K562 (cell line): ENCODE results near the gene GREB1. TPM values are rescaled to one million over a fixed set of nuclear protein-coding genes. Genes with fewer than 3 reads are reported as not detected.
A peak's percentile ranks its signal among the peaks of the same experiment; 100 is the strongest.

ENCODE experiments used
- ATAC-seq: fragments of 200-7000 bp; cut with Tn5 transposase; 3 replicates; pipeline ENCODE4 v1.9.1; 2020; ENCODE audit warnings: moderate library complexity
- BruUV-seq: library from RNA; stranded (reverse); fragments of 400-500 nt; replicated peaks from 2 replicates; lab custom pipeline; 2021; lab: Mats Ljungman, UMichigan
- CTCF ChIA-PET: fragments of 300-600 bp; formaldehyde crosslinking; extraction: SDS; loops from one replicate; lab custom pipeline; 2021; ENCODE audit warnings: low intra/inter-chr PET ratio; lab: Yijun Ruan, JAX
- POLR2A ChIA-PET: fragments of 300-600, 350-650 bp; sonication (Branson Sonifier 250); formaldehyde crosslinking; extraction: SDS; loops from one replicate; lab custom pipeline; 2021; ENCODE audit warnings: antibody characterized with exemption, inconsistent platforms; lab: Yijun Ruan, JAX
- DNase-seq, 4 experiments: peaks; one replicate each; pipeline versions ENCODE4 v3.0.0 to v3.0.0-alpha.2; 2011 to 2018; ENCODE audit warnings: low spot score in 3 of 4, mixed read lengths in 3 of 4; ENCODE audit errors: extremely low read depth in 1 of 4
- FAIRE-seq: peaks from 2 replicates; lab custom pipeline; 2011; peaks lifted over from hg19 to GRCh38; lab: Jason Lieb, UNC
- H2AFZ ChIP-seq: 2 replicates; pipeline ENCODE4 v1.6.0; 2011; ENCODE audit warnings: low read depth, low read length, control low read depth, inconsistent platforms
- H3K27ac ChIP-seq: fragments of 200-600 bp; 3 replicates; pipeline ENCODE4 v1.8.0; 2011; ENCODE audit warnings: low read depth, mild to moderate bottlenecking, control low read depth, inconsistent platforms, low read length, moderate library complexity, mixed read lengths; ENCODE audit errors: extremely low read depth
- H3K27me3 ChIP-seq, 2 experiments: fragments of 300-600 bp in 1 of 2; 2 replicates in 1 of 2; 3 replicates in 1 of 2; pipeline versions ENCODE4 v1.6.0 to v1.8.0; 2011; ENCODE audit warnings: inconsistent platforms in 2 of 2, low read length in 2 of 2, mild to moderate bottlenecking in 1 of 2, mixed read lengths in 1 of 2, moderate library complexity in 1 of 2; ENCODE audit not compliant: control insufficient read depth in 2 of 2, insufficient read depth in 2 of 2
- H3K36me3 ChIP-seq: fragments of 300-600 bp; 3 replicates; pipeline ENCODE4 v1.8.0; 2011; ENCODE audit warnings: mild to moderate bottlenecking, low read length, inconsistent platforms; ENCODE audit not compliant: control insufficient read depth, insufficient read depth
- H3K4me1 ChIP-seq, 2 experiments: fragments of 200-600 bp in 1 of 2; replicated peaks in 1 of 2; 2 replicates in 1 of 2; 3 replicates in 1 of 2; pipeline versions ENCODE4 v1.5.1 to v1.8.0; 2011; ENCODE audit warnings: inconsistent platforms in 2 of 2, low read length in 2 of 2, mild to moderate bottlenecking in 1 of 2, mixed read lengths in 1 of 2, moderate library complexity in 1 of 2; ENCODE audit not compliant: control insufficient read depth in 2 of 2, insufficient read depth in 2 of 2
- H3K4me2 ChIP-seq: 2 replicates; pipeline ENCODE4 v1.6.1; 2011; ENCODE audit warnings: low read length, control low read depth, inconsistent platforms, mixed read lengths; ENCODE audit not compliant: insufficient read depth
- H3K4me3 ChIP-seq: fragments of 200-600 bp; sonication (generic), shearing (Covaris generic); 2 replicates; pipeline ENCODE4 v1.5.1; 2016; ENCODE audit warnings: control low read depth, inconsistent platforms
- H3K79me2 ChIP-seq: fragments of 200-600 bp; 3 replicates; pipeline ENCODE4 v1.8.0; 2011; ENCODE audit warnings: low read length, inconsistent platforms; ENCODE audit not compliant: control insufficient read depth, insufficient read depth
- H3K9ac ChIP-seq, 2 experiments: 2 replicates each; pipeline versions ENCODE4 v1.6.0 to v1.6.1; 2011; ENCODE audit warnings: low read depth in 2 of 2, low read length in 2 of 2, control low read depth in 1 of 2, inconsistent platforms in 1 of 2, mild to moderate bottlenecking in 1 of 2, mixed read lengths in 1 of 2; ENCODE audit not compliant: insufficient read depth in 1 of 2
- H3K9me1 ChIP-seq: one replicate; pipeline ENCODE4 v1.6.0; 2011; ENCODE audit warnings: inconsistent platforms, mild to moderate bottlenecking, low read length, moderate library complexity; ENCODE audit not compliant: control insufficient read depth, insufficient read depth
- H3K9me3 ChIP-seq: replicated peaks from 2 replicates; pipeline ENCODE4 v1.5.1; 2011; ENCODE audit warnings: low read depth, low read length, inconsistent platforms; ENCODE audit not compliant: control insufficient read depth, insufficient read depth
- H4K20me1 ChIP-seq: replicated peaks from 2 replicates; pipeline ENCODE4 v1.6.1; 2011; ENCODE audit warnings: low read length, inconsistent platforms, mixed read lengths; ENCODE audit not compliant: control insufficient read depth, insufficient read depth
- CCNT2 ChIP-seq: IDR thresholded peaks from 2 replicates; pipeline ENCODE4 v1.6.1; 2011; ENCODE audit warnings: borderline replicate concordance, low read depth, mild to moderate bottlenecking, moderate library complexity, mixed read lengths, low read length; ENCODE audit not compliant: insufficient read length; ENCODE audit errors: extremely low read depth
- CHD2 ChIP-seq: IDR thresholded peaks from 2 replicates; pipeline ENCODE4 v1.6.1; 2011; ENCODE audit warnings: low read depth, low read length
- MAZ ChIP-seq, 2 experiments: fragments of 450-650 bp in 1 of 2; sonication (generic) in 1 of 2; formaldehyde crosslinking; IDR thresholded peaks in 1 of 2; conservative IDR thresholded peaks in 1 of 2; 2 replicates each; pipeline versions ENCODE4 v1.4.0 to v1.5.0; 2020; ENCODE audit warnings: mild to moderate bottlenecking in 1 of 2, missing genetic modification reagents in 1 of 2
- NRF1 ChIP-seq, 2 experiments: fragments of 450-650 bp; IDR thresholded peaks in 1 of 2; conservative IDR thresholded peaks in 1 of 2; 2 replicates each; pipeline ENCODE4 v1.6.1; 2014; ENCODE audit warnings: mild to moderate bottlenecking in 2 of 2
- SMAD4 ChIP-seq: fragments of 250-450 bp; sonication (Bioruptor Pico); conservative IDR thresholded peaks from 2 replicates; pipeline ENCODE4 v1.8.0; 2021; ENCODE audit warnings: inconsistent platforms, mild to moderate bottlenecking, moderate library complexity
- ZNF41 ChIP-seq: fragments of 250-450 bp; sonication (Bioruptor Pico); conservative IDR thresholded peaks from 2 replicates; pipeline ENCODE4 v1.4.0; 2020; ENCODE audit warnings: mild to moderate bottlenecking
- ZNF431 ChIP-seq: sonication (generic); formaldehyde crosslinking; IDR thresholded peaks from 2 replicates; pipeline ENCODE4 v1.8.0; 2022; ENCODE audit warnings: mild to moderate bottlenecking, missing genetic modification reagents
- WGBS: fragments of 100-300 bp; shearing (Covaris generic); methylation state at CpG from one replicate; pipeline ENCODE4 v1.1.6; 2016; ENCODE audit warnings: low coverage, mixed read lengths; ENCODE audit not compliant: insufficient coverage; ENCODE audit errors: missing lambda C conversion rate; 5-methylcytosine and 5-hydroxymethylcytosine counted together
- in situ Hi-C: fragments of 300-500 bp; cut with MboI; formaldehyde crosslinking; loops from 4 replicates; pipeline ENCODE4 v1.15.0; 2018; ENCODE audit warnings: inconsistent platforms, mixed read lengths
- intact Hi-C: fragments of 100-400 bp; cut with micrococcal nuclease; formaldehyde crosslinking; loops from 2 replicates; pipeline ENCODE4 v1.14.2; 2022
- polyA plus RNA-seq, 8 experiments: library from polyadenylated mRNA; depleted of rRNA in 4 of 8; stranded (reverse) in 5 of 8; unstranded in 3 of 8; fragments of >200 nt; fragmentation: Nextera tagmentation in 2 of 8; fragmentation: Illumina TruSeq in 1 of 8; extraction: Ambion mirVana in 2 of 8; extraction: Trizol in 1 of 8; gene quantifications; 2 replicates each; pipeline versions ENCODE4 v1.2.1 to v1.2.3, GENCODE V29; 2011 to 2014; ENCODE audit warnings: inconsistent platforms in 1 of 8, missing spikeins in 1 of 8
- total RNA-seq, 7 experiments: library from RNA; depleted of rRNA in 6 of 7; stranded (reverse); fragments of >200 nt in 6 of 7; fragmentation: Illumina TruSeq in 2 of 7; extraction: Trizol in 2 of 7; gene quantifications; 2 replicates each; pipeline versions ENCODE4 v1.2.1 to v1.2.3, GENCODE V29; 2011 to 2021; ENCODE audit warnings: low replicate concordance in 1 of 7

Gene GREB1
- total and polyA plus RNA-seq, 9 of the 15 experiments (the other 6 are each of a cell fraction or from before 2014, with no cell fraction given) = 0.04 to 0.86 (median 0.10) TPM; not detected in 1

DNA sequence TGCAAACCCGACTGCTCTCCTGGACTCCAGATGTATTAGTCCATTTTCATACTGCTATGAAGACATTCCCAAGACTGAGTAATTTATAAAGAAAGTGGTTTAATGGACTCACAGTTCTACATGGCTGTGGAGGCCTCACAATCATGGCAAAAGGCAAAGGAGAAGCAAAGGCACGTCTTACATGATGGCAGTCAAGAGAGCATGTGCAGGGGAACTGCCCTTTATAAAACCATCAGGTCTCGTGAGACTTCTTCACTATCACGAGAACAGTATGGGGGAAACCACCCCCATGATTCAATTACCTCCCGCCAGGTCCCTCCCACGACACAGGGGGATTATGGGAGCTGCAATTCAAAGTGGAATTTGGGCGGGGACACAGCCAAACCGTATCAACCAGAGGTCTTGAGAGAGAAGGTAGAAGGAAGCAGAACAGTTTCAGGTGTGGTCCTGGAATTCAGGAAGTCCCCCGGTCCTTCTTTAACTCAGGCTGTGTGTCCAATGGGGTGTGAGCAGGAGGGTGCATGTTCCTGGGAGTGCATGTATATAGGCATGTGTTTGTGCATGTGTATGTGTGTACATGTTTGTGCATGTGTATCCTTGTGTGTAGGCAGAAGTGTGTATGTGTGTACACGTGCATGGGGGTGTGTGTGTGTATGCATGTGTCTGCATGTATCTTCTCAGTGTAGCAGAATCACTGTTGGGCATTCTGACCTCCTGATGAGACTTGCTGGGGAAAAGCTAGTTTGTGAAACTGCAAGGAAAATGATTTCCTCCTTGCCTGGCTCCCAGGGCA lies 46.2 kb downstream of the GREB1 start:
- ATAC-seq (peak; percentile 17; the same call in 2 of the 3 replicates), DNase-seq (peak in 1 of 4 experiments; percentile 22), FAIRE-seq (no peak)
- in situ Hi-C loops = loop anchor here (5.0 kb wide), 3 partner anchors 103 to 743 kb away; a partner anchor contains a TSS
- TF ChIP-seq ZNF41 (no peak), MAZ (CRISPR knock-in tag; conservative IDR thresholded peaks at IDR 0.05 in 1 of 2, IDR thresholded peaks at IDR 0.05 in 1 of 2) (0 out of 4 replicates have a peak, but pooled peaks of 1 of the 2 experiments have one; percentile 33), CHD2 (peak; percentile 84), ZNF431 (peak; percentile 77), SMAD4 (CRISPR knock-in tag) (no peak), CCNT2 (no peak), NRF1 (conservative IDR thresholded peaks at IDR 0.05 in 1 of 2, IDR thresholded peaks at IDR 0.05 in 1 of 2) (peak; percentile 53 to 66)
- intact Hi-C loops = loop anchor here (10.0 kb wide), 1 partner anchor 355 kb away; no protein-coding TSS in a partner anchor
- ChIA-PET POLR2A (interaction anchor here (0.6 to 0.7 kb wide), 2 partner anchors 15 to 1696 kb away, joined by 3 read pairs; no protein-coding TSS in a partner anchor), CTCF (no interaction called here)
- no peaks in the 10 kb centered on the region; the same call in 1 of the 2 replicates for H4K20me1 ChIP-seq
- no peak overlapping the region for H3K4me3 ChIP-seq
- 0 out of 2 replicates have a peak overlapping the region, but pooled peaks have one; percentile 23 for H2AFZ ChIP-seq
- H3K4me1 ChIP-seq = peaks cover 8 to 12% of the 10 kb centered on the region in 2 experiments; a peak in 3 of 5 replicates
- H3K9ac ChIP-seq = no peak overlapping the region
- no peaks in the 10 kb centered on the region for H3K9me3 ChIP-seq
- WGBS = 4% methylated on average over 10 of the region's 10 CpGs
- H3K4me2 ChIP-seq = peak overlapping the region; percentile 35; the same call in 1 of the 2 replicates
- H3K36me3 ChIP-seq = no peaks in the 10 kb centered on the region; the same call in 2 of the 3 replicates
- no peak overlapping the region for H3K27ac ChIP-seq
- H3K79me2 ChIP-seq = no peaks in the 10 kb centered on the region
- BruUV-seq = no TSS peak
- peaks cover 8 to 86% of the 10 kb centered on the region in 2 experiments; a peak in 3 of 5 replicates for H3K27me3 ChIP-seq
- H3K9me1 ChIP-seq = no peaks in the 10 kb centered on the region
